GM11168 (cell line): ENCODE data around the gene LRRC14B.

Experiments used
- in situ Hi-C: fragments of 300-500 bp; cut with MboI; formaldehyde crosslinking; loops from one replicate; pipeline ENCODE4 v1.12.0; 2022; ENCODE audit warnings: low sequenced_read_pairs; ENCODE audit not compliant: unreplicated experiment

The LRRC14B gene

GRCh38 chr5:191036-191948 lies at the start of gene LRRC14B:
Gene LRRC14B, plus strand, starts transcription at chr5:191495. Its CDS starts 44 bp downstream, at chr5:191539.
- in situ Hi-C loops, result no loop called here

DNA sequence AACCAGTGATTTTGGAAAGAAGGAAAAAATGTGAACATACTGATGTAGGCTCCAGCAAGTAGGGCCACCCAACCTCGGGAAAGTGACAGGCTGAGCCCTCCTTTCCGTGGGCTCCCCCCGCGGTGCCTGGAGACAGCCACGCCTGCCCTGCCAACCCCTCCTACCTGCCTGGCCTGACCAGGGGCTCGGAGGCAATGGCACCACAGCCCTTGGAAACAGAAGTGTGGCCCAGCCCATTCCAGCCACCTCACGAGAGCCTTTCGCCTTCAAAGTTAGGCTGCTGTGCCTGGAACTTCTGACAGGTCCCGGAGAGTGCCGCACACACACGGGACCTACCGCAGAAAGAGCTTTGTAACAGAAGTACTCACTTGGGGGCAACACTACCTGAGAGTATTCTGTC lies 49.5 kb upstream of the LRRC14B start:
- in situ Hi-C loops, result no loop called here

- in situ Hi-C loops, result no loop called here
Measured at GRCh38 chr5:142246-142810, 49.0 kb upstream of the LRRC14B start.

- in situ Hi-C loops, result no loop called here
Measured at GRCh38 chr5:143041-143440, 48.3 kb upstream of the LRRC14B start.

DNA sequence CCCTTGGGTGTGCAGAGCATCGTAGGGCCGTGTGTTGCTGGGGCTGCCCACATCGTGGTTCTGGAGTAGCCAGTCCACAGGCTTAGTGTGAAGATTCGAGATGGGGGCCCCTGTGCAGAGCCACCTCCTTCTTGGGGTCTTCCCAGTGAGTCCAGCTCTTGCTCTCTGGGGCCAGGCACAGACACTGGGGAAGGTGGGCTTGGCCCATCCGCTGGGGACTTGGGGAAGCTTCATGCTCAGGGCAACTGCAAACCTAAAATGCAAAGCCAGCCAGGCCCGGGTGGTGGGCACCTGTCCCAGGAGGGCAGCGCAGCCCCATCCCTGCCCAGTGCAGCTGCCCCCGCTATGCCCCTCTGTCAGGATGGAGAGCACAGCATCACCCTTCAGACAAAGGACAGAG lies 46.4 kb upstream of the LRRC14B start:
- in situ Hi-C loops, result no loop called here

- in situ Hi-C loops, result no loop called here
Measured at GRCh38 chr5:145585-146323, 45.5 kb upstream of the LRRC14B start.

DNA sequence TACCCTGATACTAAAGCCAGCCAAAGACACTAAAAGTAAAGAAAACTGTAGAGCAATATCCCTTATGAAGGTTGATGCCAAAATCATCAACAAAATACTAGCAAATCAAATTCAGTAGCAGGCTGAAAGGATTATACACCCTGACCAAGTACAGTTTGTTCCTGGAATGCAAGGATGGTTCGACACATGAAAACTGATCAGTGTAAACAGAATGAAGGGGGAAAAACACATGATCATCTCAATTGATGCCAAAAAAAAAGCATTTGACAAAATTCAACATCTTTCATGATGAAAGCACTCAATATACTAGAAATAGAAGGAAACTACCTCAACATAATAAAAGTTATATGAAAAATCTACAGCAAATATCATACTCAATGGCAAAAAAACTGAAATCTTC lies 43.5 kb upstream of the LRRC14B start:
- in situ Hi-C loops, result no loop called here

GRCh38 chr5:149745-150485 lies 41.4 kb upstream of the LRRC14B start:
- in situ Hi-C loops, result no loop called here

DNA sequence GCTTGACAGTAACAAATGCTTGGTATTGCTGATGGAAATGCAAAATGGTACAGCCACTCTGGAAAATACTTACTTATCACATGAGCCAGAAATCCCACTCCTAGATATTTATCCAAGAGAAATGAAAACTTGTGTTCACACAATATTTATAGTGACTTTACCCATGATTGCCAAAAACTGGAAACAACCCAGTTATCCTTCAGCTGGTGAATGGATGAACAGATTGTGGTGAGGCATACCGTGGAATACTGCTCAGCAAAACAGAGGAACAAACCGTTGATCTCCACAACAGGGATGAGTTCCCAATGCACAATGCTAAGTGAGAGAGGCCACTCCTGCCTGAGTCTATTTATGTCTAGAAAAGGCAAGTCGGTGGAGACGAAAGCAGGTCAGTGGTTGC lies 40.5 kb upstream of the LRRC14B start:
- in situ Hi-C loops, result no loop called here

DNA sequence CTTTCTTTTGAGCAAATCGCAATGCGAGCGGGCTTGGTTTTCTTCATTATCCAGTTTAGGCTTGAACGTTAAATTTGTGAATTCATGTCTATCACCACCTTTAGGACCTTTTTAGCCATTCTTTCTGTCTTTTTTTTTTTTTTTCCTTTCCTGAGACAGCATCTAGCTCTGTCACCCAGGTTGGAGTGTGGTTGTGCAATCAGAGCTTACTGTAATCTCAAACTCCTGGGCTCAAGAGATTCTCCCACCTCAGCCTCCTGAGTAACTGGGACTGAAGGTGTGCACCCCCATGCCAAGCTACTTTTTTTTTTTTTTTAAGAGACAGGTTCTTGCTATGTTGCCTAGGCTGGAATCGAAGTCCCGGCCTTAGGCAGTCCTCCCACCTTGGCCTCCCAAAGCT lies 39.2 kb upstream of the LRRC14B start:
- in situ Hi-C loops, result no loop called here

DNA sequence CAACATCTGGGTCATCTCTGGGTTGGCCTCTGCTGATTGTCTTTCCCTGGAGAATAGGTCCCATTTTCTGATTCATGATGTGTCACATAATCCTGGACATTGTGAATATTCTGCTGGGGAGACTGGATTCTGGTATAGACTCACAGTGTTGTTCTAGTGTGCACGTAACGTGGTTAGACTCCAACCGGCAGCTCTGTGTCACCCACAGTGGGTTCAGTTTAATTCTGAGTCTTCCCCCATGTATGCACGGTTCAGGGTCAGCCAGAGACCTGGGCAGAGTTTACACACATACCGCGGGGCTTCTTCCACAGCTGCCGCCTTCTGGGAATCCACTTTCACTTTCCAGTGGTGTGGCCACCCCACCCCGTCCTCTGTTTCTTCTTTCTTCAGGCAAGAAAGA lies 38.0 kb upstream of the LRRC14B start:
- in situ Hi-C loops, result no loop called here

DNA sequence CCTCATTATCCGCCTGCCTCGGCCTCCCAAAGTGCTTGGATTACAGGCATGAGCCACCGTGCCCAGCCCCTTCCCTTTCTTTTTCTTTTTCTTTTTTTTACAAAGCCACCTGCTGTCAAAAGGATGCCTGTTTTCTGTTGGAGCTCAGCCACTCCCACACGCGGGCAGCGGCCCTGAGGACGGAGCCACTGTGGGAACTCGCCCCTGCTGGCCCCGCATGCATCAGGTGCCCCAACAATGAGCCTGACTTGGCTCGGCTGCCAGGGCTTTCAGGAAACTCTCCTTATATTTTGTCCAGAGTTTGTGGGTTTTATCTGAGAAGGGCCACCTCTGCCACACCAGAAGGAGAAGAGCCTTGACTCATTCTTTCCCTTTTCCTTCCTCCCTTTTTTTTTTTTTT lies 37.1 kb upstream of the LRRC14B start:
- in situ Hi-C loops, result no loop called here

DNA sequence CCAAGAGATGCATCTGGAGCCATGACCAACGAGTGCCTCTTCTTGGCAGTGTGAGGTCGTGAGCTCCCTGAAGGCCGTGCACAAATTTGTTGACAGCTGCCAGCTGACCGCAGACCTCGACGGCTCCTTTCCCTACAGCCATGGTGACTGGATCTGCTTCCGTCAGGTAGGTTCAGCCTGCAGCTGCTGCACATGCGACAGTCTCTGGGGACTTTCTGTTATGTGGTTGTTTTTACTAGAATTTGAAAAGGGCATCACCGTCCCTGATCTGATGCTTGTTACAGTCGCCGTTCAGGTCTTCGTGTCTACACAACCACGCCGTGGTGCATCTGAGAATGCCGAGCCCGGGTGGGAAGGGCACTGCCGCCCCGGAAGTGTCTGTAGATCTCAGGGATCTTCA lies 36.5 kb upstream of the LRRC14B start:
- in situ Hi-C loops, result no loop called here

GRCh38 chr5:155651-156410 lies 35.5 kb upstream of the LRRC14B start:
- in situ Hi-C loops, result no loop called here

- in situ Hi-C loops, result no loop called here
Measured at GRCh38 chr5:156411-157072, 34.8 kb upstream of the LRRC14B start.

DNA sequence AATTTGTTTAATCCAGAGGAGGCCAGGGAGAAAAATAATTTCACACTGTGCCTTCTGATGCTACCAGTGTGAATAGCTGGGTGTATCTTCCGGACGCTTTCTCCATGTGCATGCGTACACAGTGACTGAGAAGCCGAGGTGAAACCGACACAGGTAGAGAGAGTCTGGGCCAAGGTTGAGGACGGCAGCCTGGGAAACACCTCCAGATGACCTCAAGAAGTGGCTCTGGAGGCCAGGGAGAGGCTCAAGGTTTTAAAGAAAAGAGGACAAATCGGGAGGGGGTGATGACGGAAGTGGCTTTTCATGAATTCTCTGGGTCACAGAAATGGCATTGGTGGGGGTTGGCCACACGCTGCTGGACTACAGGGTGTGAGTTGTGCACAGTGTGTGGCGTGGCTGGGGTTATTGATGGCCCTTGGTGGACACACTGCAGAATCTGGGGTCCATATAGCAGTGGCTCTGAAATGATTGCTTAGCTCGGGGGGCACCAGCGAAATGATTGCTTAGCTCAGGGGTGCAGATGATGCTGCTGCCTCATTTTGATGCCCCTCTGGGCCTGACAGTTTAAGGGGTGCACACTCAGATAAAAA lies 34.1 kb upstream of the LRRC14B start:
- in situ Hi-C loops, result no loop called here

DNA sequence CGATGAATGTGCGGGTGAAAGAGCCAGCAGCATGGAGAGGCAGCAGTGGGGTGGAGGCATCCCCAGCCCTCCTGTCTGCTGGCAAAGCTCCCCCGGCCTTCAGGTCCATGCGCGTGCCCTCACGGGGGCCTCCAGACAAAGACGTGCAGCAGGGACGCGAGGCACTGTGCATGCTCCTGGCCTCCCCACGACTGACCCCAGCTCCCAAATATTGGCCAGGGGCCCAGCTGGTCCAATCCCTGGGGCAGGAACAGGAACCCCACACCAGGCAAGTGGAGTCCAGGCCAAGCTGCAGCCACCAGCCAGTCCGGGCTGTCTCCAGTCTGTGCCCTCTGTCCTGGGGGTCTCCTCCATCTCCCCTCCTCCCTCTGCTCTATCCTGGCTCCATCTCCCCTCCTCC lies 33.5 kb upstream of the LRRC14B start:
- in situ Hi-C loops, result no loop called here

DNA sequence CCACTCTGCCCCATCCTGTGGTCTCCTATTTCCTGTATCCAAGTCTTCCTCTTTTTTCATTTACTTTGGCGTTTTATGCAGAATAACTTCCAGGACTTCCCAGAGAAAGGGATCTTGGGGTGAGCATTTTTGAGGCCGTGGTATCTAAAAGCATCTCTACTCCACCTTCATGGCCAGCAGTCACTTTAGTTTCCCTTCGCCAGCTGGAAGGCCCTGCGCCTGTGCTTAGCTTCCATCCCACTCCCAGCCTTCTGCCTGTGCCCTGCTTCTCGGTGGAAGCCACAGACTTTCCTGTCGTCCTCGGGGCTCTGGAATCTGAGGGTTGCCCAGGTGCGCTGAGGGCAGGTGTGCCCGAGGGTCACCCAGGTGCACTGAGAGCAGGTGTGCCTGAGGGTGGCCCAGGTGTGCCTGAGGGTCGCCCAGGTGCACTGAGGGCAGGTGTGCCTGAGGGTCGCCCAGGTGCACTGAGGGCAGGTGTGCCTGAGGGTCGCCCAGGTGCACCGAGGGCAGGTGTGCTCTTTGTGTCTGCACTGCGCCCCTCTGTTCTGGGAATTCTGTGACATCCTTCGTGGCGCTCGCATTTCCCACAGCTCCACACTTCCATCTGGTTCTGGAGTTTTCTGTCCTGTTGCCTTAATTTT lies 32.4 kb upstream of the LRRC14B start:
- in situ Hi-C loops, result no loop called here
